ENCODE measurements around the gene ATF7IP.

- no peak for TF ChIP-seq PATZ1 (CRISPR knock-in tag; IDR thresholded peaks at IDR 0.05; ENCODE audit: borderline replicate concordance)
- TF ChIP-seq GLIS3 (CRISPR knock-in tag; IDR thresholded peaks at IDR 0.05): no peak
- no peak for TF ChIP-seq TCF4 (CRISPR knock-in tag; IDR thresholded peaks at IDR 0.05; ENCODE audit: borderline replicate concordance)
- TF ChIP-seq CSRNP3 (CRISPR knock-in tag; IDR thresholded peaks at IDR 0.05): no peak
These were observed 47.9 kb upstream of the ATF7IP start for GRCh38 chr12:14317362-14318146.

All from SK-N-SH treated with all-trans-retinoic acid at 6 μM for 48 hours (cell line).